Astrocyte of the hippocampus (primary cell): ENCODE measurements around the gene ADGRL3.
A peak's percentile ranks its signal among the peaks of the same experiment; 100 is the strongest.

Source experiments
- DNase-seq: peaks from one replicate; pipeline ENCODE4 v3.0.0; 2011; ENCODE audit warnings: low read depth, low spot score

ADGRL3 gene

DNA sequence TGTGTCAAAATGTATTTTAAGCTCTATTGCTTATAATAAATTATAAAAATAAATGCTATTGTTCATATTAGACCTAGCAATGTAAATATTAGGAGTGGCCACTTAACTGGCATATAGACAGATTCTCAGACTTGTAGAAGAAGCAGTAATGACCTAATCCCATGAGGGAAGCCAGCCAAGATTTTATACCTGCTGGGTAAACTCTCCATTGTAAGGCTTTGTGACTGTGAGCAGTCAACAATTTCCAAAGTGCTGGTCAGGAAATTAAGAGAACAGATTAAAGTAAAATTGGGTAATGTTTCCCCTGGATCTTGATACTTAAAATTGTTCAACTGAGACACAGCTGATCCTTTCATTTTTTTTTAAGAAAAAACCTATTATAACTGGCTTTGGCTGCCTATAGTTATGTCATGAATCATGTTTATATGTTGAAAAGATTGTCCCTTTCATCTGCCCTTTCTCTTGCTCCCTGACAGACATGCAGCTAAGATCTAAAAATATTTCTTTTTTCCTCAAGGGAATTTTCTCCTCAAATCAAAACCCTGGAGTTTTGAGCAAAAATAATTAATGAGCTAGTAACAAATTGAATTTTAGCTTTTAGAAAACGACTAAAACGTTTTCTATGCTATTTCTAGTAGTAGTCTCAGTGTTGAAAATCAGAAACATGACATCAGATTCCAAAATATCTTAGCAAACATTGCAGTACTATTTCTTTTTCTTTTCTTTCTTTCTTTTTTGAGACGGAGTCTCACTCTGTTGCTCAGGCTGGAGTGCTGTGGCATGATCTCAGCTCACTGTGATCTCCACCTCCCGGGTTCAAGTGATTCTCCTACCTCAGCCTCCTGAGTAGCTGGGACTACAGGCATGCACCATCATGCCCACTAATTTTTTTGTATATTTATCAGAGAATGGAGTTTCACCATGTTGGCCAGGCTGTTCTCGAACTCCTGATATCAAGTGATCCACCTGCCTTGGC lies 77.9 kb downstream of the ADGRL3 start:
- peak; percentile 45 for DNase-seq

DNA sequence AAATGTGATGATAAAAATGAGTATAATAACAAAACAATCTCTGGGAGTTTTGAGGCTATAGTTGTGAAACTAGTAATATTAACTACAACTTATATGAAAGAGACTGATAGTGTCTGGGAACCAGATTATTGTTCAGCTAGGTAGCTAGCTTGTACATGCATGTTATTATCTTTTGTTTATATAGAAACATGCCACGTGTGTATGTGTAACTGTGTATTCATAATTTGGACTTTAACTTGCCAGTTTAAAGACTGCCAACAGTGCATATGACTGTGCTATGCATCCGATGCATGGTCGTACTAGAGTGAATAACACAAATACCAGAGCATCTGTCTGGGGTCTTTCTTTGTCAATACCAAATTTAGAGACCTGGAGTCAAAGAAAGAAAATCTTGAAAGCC lies 92.2 kb downstream of the ADGRL3 start:
- no peak for DNase-seq

DNA sequence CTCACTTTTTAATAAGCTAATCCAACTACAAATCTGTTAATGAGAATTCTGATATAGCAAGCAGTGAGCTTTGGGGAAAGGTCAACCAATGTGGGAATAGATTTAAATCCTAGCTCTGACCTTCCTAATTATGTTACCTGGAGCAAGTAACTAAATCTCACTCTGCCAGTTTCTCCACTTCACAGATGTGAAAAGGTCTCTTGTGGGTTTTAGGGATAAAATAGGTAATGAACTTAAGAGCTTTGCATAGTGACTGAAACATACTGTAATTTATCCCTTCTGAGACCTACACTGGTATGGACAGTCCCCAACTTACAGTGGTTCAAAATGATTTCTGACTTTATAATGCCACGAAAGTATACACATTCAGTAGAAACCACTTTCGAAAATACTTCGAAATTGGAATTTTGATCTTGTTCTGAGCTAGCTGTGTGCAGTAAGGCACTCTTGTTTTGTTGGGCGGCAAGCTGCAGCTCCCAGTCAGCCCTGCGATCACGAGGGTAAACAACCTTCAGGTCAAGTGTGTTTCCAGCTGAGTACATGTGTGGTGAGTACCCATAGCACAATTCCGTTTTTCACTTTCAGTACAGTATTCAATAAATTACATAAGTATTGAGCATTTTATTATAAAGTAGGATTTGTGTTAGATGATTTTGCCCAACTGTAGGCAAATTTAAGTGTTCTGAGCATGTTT lies 93.7 kb downstream of the ADGRL3 start:
- DNase-seq, result no peak

DNA sequence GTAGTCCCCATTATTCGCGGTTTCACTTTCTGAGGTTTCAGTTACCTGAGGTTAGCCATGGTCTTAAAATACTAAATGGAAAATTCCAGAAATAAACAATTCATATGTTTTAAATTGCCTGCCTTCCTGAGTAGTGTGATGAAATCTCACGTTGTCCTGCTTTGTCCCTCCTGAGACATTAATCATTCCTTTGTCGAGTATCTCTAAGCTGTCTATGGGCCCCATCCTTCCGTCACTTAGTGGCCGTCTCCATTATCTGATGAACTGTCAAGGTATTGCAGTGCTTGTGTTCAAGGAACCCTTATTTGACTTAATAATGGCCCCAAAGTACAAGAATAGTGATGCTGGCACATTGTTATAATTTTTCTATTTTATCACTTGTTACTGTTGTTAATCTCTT lies 94.8 kb downstream of the ADGRL3 start:
- no peak for DNase-seq

DNA sequence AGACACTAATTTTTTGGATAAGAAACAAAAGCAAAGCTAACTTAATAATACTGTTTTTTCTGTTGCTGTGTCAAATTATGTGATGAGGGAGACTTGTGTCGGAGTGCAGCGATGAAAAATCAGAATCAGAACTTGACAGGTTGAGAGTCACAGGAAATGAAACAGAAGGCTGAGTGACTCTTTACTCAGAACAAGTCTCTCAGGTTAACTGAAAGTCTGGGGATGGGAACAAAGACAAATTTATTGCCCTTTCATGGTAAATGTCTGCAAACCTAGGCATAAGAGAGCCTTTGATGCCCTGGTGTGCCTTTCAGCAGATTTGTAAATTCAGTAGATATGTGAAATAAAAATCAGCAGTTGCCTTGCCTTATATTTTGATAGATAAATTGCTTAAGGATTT lies 96.0 kb downstream of the ADGRL3 start:
- no peak for DNase-seq

DNA sequence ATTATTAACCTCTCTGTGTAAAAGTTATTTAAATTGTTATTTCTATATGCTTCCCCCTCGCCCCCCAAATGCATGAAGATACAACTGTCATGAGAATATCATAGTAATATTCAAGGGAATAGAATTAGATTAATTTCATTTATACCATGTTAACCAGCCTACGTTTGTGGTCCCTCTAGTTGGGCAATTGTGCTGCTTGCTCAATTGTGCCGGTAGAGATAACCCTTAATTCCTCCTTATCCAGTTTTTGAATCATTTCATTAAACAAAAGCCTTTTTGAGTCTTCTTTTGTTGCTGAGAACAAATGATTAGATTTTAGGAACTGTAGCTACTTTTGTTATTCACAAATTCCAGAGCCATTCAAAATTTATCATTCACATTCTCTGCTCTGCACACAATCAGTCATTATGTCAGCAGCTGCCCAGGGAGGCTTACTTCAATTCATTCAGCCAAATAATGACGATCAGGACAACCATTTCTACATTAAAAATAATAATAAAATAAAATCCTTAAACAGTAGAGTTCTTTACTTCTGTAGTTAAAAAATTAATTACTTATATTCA lies 98.1 kb downstream of the ADGRL3 start:
- no peak for DNase-seq

DNA sequence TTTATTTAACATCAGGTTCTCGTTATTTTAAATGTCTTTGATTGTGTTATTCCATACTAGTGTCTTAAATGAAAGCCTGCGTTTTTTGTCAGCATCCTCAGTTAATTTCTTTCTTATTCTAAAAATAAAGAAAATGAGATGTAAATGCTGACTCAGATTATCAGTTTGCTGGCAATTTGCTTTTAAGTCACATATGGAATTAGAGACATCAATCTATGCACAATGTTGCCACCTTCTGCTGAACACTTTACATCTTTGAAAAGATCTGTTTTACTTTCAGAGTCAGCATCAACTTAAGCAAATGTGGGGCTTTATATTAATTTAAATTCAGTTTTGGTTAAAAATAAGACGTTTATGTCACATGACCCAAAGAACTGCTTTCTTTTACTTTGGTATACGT lies 99.2 kb downstream of the ADGRL3 start:
- DNase-seq, result no peak

DNA sequence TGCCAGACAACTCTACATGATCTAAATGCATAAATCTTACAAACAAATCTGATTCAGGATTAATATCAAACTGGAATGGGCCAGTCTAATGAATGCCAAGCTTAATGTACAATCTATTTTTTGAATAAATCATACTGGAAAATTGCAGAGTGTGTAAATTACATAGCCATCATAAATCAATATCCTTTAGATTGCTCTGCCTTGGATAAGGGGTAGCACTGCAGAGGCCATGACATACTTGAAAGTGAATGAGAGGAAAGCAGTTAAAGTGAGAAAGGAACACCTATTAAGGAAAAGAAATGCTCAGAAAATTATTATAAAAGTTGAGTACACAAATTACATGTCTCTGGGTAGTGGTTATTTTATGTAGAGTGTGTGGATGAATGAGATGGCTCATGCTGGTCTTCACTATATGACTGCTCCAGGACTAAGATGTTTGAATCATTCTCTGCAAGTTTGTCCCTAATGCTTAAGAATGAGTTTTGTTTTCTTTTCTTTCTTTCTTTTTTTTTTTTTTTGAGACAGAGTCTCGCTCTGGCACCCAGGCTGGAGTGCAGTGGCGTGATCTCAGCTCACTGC lies 100.2 kb downstream of the ADGRL3 start:
- no peak for DNase-seq

DNA sequence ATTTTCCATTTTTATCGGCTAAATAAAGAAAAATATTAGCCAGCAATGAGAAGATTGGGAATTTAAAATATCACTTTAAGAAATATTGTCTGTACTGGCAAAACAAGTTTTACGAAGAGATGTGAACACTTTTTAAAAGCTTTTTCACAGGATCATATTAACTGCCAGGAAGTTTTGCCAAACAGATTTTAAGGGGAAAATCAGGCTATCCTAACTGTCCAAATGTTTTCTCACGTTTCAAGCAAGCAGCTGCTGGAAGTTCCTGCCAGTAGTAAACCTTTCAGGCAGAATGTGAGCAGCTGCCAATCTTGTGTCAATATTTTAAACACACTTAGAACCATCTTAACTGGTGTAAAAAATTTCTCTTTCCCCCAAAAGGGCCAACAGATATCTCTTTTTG lies 101.1 kb downstream of the ADGRL3 start:
- no peak for DNase-seq

DNA sequence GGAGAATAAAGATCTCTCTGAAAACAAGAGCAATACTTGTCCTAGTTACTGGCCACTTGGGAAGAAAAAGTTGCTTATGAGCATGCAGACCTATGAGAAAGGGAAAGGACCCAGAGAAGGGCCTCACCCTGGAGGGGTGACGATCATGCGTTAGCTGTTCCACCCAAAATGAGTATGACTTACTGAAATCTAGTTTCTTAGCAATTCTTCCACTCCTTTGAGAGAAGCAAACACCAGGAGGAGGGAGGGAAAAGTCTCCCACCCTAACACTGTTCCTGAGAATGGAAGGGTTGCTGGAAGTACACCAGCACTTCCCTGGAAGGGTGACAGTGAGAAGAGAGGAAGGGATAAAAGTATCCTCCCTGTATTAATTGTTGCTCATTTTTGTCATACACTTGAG lies 107.9 kb downstream of the ADGRL3 start:
- no peak for DNase-seq

DNA sequence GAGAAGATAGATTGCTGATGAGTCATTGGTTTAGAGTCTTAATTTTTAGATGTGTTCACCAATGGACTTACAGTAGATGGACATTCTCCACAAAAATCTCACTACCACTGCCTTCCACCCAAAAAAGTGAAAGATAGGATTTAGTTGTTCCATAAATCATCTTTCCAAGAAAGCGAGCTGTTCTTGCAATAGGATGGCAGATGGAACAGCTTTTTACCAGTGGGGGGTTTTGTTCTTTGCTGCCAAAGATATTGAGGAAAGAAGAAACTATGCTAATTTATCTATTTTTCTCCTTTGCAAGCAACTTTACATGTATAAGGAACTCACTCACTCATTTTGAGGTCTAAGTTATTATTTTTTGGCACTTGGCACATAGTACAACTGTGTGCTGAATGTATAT lies 109.5 kb downstream of the ADGRL3 start:
- DNase-seq, result no peak

DNA sequence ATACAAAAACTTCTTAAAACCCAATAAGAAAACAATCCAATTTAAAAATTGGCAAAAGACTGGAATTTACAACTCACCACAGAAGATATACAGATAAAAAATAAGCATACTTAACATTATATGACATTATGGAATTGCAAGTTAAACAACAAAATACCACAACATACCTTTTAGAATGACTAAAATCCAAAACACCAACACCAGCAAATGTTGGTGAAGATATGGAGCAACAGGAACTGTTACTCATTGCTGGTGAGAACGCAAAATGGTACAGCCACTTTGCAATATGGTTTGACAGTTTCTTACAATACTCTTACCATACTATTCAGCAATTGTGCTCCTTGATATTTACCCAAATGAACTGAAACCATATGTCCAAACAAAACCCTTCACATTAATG lies 112.4 kb downstream of the ADGRL3 start:
- no peak for DNase-seq

DNA sequence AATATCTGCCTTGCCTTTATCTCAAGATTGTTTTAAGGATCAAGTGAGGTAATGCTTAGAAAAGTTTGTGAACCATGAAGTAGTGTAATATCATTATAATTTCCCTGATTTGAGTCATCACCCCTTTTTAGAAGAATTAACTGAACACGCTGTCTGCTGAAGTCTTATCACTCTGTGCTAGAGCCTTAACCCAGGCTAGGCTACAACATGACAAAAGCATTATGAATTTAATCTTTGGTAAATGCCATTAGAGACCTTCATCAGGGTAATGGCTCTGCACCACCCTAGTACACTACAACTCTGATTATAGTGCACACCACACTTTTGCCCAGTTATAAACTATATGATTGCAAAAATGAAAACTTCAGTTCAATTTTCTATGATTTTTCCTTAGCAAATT lies 118.3 kb downstream of the ADGRL3 start:
- DNase-seq, result no peak

DNA sequence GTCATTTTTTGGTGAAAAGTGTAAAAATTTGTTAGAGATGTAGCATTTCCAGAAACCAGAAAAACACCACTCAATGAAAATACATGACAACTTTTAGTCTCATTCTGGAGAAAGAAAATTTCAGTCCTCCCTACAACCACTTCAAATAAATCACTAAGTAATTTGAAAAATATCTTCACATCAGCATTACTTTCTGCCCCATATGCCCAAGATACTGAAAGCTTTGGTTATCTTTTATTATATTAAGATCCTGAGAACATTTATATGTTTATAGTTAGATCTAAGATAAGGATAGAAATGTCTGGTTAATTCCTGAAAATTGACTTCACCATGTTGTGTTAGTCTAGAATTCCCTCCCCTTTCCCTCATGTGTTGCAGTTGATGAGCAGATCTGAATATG lies 119.0 kb downstream of the ADGRL3 start:
- no peak for DNase-seq

DNA sequence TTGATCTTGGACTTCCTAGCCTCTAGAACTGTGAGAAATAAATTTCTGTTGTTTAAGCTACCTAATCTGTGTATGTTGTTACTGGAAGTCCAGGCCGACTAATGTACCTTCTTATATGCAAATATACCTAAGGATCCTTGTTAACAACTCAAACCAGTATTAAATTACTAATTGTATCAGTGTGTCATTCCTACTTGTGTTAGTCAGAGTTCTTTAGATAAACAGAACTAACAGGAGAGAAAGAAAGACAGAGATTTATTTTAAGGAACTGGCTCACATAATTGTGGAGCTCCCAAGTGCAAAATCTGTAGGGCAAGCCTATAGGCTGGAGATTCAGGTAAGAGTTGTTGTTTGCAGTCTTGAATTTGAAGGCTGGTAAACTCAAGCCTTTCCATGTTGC lies 120.0 kb downstream of the ADGRL3 start:
- DNase-seq, result no peak

DNA sequence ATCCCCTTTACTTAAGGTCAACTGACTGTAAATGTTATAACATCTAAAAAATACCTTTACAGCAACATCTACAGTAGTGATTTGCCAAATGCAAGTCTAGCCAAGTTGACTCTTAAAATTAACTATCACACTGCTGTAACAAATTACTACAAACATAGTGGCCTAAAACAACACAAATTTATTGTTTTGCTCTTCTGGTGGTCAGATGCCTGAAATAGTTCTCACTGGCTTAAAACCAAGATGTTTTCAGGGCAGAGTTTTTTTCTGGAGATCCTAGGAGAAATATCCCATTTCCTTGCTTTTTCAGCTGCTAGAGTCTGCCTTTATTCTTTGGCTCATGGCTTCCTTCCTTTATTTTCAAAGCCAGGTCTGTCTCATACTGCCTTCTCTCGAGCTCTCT lies 120.5 kb downstream of the ADGRL3 start:
- peak; percentile 66 for DNase-seq

DNA sequence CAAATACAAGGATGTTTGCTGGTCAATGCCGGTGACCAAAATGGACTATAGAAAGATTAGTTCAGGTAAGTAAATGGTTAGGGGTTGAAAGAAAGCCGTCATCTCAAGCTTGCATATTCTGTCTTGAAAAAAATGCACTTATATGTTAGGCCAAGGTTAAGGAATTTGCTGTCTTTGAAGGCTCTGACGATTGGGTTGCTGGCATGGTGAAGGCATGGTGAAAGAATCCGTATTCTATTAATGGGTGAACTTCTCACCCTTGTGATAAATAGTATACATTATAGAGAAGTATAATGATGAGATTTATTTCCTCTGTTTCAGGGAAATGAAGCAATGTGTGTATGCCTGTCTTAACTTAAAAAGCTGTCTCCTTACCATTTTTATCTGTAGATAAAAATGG lies 132.6 kb downstream of the ADGRL3 start:
- peak; percentile 38 for DNase-seq

DNA sequence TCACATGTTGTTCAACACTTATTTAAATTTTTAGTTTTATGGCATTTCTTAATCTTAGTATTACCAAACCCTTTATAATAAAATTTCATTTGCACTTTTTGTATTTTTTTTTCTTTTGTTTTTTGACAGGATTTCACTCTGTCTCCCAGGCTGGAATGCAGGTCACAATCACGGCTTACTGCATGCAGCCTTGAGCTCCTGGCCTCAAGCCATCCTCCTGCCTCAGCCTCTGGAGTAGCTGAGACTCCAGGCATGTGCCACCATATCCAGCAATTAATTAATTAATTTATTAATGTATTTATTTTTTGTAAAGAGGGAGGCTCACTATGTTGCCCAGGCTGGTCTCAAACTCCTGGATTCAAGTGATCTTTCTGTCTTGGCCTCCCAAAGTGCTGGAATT lies 133.4 kb downstream of the ADGRL3 start:
- DNase-seq, result no peak

DNA sequence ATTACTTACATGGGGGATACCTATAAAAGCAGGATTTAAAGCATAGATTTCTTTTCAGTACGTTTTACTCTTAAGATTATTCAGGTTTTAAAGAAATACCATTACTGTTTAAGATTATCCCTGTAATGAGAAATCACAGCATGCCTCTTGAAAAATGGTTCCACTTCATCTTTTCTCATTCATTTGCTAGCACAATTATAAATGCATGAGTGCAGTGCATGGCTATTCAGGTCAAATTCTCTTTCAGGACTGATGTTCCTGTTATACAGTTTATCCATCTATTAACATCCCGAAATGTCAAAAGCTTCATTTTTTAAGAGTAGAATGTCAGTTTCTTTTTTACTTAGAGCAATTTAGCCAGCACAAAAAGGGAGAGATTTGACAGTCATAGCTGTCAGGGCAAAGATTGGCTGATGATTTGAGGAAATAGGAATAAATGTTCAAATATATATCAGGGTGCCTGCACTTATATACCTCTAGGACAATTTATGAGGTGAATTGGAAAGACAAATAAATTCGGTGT lies 135.2 kb downstream of the ADGRL3 start:
- no peak for DNase-seq

DNA sequence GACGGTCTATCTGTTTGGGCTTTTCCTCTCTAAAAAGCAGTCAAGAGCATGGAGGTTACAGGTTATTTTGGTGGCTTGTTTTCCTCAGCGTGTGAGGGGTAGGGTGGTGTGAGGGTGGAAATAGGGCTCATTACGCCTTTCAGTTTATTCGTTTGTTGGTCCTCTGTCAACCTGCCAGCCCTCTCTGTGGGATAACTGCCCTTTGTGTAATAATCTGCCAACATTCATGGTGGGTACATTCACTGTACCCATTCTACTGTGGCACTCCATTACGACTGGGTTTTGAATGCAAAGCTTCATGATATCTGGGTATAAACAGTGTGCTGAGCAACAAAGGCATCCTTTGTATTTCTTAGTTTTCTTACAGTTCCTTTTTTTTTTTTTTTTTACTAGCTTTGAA lies 136.4 kb downstream of the ADGRL3 start:
- DNase-seq, result peak; percentile 50

DNA sequence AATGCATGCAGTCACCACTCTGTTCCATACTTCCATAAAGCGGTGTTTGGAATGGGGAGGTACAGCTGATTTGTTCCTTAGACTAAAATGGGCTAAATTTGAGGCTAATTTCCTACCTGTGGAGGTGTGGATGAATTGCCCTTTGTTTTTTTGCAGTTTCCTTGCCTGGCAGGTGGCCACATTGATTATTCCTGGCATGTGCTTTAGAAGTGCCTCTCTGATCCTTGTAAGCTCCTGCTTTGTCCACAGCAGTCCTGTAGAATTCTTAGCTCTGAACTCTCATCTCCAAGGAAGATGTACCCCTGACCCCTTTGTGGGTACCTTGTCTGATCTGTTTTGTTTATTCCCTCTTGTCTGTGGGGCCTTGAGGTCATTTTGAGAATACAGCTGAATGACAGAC lies 136.8 kb downstream of the ADGRL3 start:
- DNase-seq, result peak; percentile 20

DNA sequence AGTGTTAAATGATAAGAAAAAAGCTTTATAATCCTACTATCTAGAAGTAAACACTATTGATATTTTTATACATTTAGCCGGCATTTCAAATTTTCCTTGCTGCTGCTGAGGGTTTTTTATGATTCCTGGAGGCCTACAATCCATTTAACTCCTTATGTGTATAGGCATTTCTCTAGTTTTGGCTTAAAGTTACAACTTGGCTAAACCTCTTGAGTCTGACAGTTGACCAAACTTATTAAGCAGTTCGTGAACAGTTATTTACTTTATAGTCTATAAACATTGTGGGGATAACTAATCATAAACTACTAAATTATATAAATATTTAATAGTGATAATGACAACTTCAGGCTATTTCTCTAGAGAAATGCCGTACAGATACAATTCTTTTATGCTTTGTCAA lies 141.9 kb downstream of the ADGRL3 start:
- no peak for DNase-seq
